PC-9 (cell line): ENCODE results near the gene PCNP. TPM values are rescaled to one million over a fixed set of nuclear protein-coding genes. Genes with fewer than 3 reads are reported as not detected.

Experiments
- BruUV-seq: library from RNA; stranded (reverse); fragments of 400-500 nt; replicated peaks from 2 replicates; lab custom pipeline; 2021; lab: Mats Ljungman, UMichigan
- CTCF ChIA-PET: fragments of 300-600 bp; sonication (Branson Sonifier 250); formaldehyde crosslinking; loops from one replicate; lab custom pipeline; 2022; ENCODE audit warnings: antibody characterized with exemption; lab: Charles Lee
- POLR2A ChIA-PET: fragments of 300-600 bp; sonication (Branson Sonifier 250); formaldehyde crosslinking; loops from one replicate; lab custom pipeline; 2022; ENCODE audit warnings: antibody characterized with exemption; ENCODE audit not compliant: unreplicated experiment; lab: Charles Lee
- DNase-seq, 2 experiments: peaks; one replicate each; pipeline versions ENCODE4 v3.0.0 to v3.0.0-alpha.2; 2015 to 2022; ENCODE audit warnings: mixed read lengths in 1 of 2
- H2AFZ ChIP-seq: fragments of 200-600 bp; sonication (generic); 2 replicates; pipeline ENCODE4 v1.8.1; 2017; ENCODE audit warnings: antibody characterized with exemption
- H3F3A ChIP-seq: fragments of 200-600 bp; sonication (generic); 2 replicates; pipeline ENCODE4 v1.8.1; 2017; ENCODE audit warnings: antibody characterized with exemption, mild to moderate bottlenecking, low read depth; ENCODE audit not compliant: insufficient read depth
- H3K27ac ChIP-seq: fragments of 200-600 bp; sonication (generic); 2 replicates; pipeline ENCODE4 v1.6.1; 2016; ENCODE audit warnings: mixed run types
- H3K27me3 ChIP-seq: fragments of 200-600 bp; sonication (generic); 2 replicates; pipeline ENCODE4 v1.6.1; 2016; ENCODE audit warnings: low read depth, mixed run types; ENCODE audit not compliant: insufficient read depth
- H3K36me3 ChIP-seq: fragments of 200-600 bp; sonication (generic); 2 replicates; pipeline ENCODE4 v1.6.1; 2016; ENCODE audit warnings: low read depth, mixed run types
- H3K4me1 ChIP-seq: fragments of 200-600 bp; sonication (generic); replicated peaks from 2 replicates; pipeline ENCODE4 v1.6.1; 2016; ENCODE audit warnings: mixed run types; ENCODE audit not compliant: insufficient read depth
- H3K4me2 ChIP-seq: fragments of 200-600 bp; sonication (generic); 2 replicates; pipeline ENCODE4 v1.6.1; 2017; ENCODE audit warnings: mixed run types
- H3K4me3 ChIP-seq: fragments of 200-600 bp; sonication (generic); 2 replicates; pipeline ENCODE4 v1.6.1; 2016; ENCODE audit warnings: mixed run types
- H3K79me2 ChIP-seq: fragments of 200-600 bp; sonication (generic); 2 replicates; pipeline ENCODE4 v1.6.1; 2017; ENCODE audit warnings: low read depth, mixed run types
- H3K9me2 ChIP-seq: fragments of 200-600 bp; sonication (generic); 2 replicates; pipeline ENCODE4 v1.8.1; 2017; ENCODE audit warnings: mild to moderate bottlenecking; ENCODE audit not compliant: insufficient read depth
- H3K9me3 ChIP-seq: fragments of 200-600 bp; sonication (generic); 2 replicates; pipeline ENCODE4 v1.8.1; 2016; ENCODE audit warnings: low read depth; ENCODE audit not compliant: insufficient read depth
- H4K20me1 ChIP-seq: fragments of 200-600 bp; sonication (generic); 2 replicates; pipeline ENCODE4 v1.8.1; 2017; ENCODE audit not compliant: insufficient read depth
- EZH2 ChIP-seq: fragments of 200-600 bp; sonication (generic); IDR thresholded peaks from 2 replicates; pipeline ENCODE4 v1.8.0; 2017; ENCODE audit warnings: antibody characterized with exemption, low read depth
- intact Hi-C: fragments of 100-400 bp; cut with micrococcal nuclease; formaldehyde crosslinking; loops from one replicate; pipeline ENCODE4 v1.10.0; 2022; ENCODE audit not compliant: unreplicated experiment
- total RNA-seq: library from RNA; stranded (reverse); gene quantifications from 2 replicates; pipeline ENCODE4 v1.2.3, GENCODE V29; 2021
- TF ChIP-seq, protein P1 (sequence below): fragments of 200-600 bp; sonication (generic); conservative IDR thresholded peaks from 2 replicates; pipeline ENCODE4 v1.6.1; 2017; ENCODE audit warnings: mixed run types, antibody characterized with exemption, mild to moderate bottlenecking, moderate library complexity

PCNP gene
- total RNA-seq, 1 experiment from 2014 or later, result 223 TPM

DNA sequence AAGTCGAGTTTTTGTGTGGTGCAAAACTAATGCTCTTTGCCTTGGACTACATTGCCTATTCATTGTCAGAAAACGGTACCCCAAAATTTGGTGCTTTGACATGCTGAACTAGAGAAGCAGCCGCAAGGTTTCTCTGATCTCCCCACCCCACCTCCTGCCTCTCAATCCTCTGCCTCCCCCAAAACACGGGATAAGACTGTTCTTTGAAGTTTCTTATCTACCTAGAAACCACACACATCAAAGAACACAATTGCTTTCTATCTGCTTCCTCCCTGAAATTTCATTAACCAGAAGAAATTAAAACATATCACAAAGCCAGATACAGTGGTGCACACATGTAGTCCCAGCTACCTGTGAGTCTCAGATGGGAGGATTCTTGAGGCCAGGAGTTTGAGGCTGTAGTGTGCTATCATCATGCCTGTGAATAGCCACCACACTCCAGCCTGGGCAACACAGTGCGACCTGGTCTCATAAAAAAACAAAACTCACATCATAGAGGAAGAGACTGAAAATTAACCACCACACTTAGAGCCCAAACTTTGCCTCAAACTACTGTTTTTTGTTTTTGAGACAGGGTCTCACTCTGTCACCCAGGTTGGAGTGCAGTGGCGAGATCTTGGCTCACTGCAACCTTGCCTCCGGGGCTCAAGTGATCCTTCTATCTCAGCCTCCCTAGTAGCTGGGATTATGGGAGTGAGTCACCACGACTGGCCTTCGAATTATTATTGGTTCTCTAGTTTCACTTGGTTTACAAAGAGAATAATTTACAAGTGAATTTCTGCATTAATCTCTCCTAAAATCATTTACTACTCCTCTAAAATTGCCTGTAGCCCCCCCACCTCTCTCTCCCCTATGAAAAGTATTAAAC lies 2.7 kb upstream of the PCNP start:
- H3F3A ChIP-seq, result peaks cover 40% of the 10 kb centered on the region
- H3K36me3 ChIP-seq, result peaks cover 10% of the 10 kb centered on the region
- peaks cover 22% of the 10 kb centered on the region for H3K4me1 ChIP-seq
- ChIA-PET CTCF (interaction anchor here (0.6 kb wide), 1 partner anchor 136 kb away, joined by 3 read pairs; no protein-coding TSS in a partner anchor), POLR2A (interaction anchor here (0.8 kb wide), 1 partner anchor 10 kb away, joined by 9 read pairs; no protein-coding TSS in a partner anchor)
- BruUV-seq, result no TSS peak
- no peaks in the 10 kb centered on the region for H3K9me2 ChIP-seq
- H3K4me3 ChIP-seq, result no peak overlapping the region
- TF ChIP-seq, protein P1, sequence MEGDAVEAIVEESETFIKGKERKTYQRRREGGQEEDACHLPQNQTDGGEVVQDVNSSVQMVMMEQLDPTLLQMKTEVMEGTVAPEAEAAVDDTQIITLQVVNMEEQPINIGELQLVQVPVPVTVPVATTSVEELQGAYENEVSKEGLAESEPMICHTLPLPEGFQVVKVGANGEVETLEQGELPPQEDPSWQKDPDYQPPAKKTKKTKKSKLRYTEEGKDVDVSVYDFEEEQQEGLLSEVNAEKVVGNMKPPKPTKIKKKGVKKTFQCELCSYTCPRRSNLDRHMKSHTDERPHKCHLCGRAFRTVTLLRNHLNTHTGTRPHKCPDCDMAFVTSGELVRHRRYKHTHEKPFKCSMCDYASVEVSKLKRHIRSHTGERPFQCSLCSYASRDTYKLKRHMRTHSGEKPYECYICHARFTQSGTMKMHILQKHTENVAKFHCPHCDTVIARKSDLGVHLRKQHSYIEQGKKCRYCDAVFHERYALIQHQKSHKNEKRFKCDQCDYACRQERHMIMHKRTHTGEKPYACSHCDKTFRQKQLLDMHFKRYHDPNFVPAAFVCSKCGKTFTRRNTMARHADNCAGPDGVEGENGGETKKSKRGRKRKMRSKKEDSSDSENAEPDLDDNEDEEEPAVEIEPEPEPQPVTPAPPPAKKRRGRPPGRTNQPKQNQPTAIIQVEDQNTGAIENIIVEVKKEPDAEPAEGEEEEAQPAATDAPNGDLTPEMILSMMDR, result no peak
- TF ChIP-seq EZH2, result no peak
- H3K4me2 ChIP-seq, result no peak overlapping the region
- H3K27me3 ChIP-seq, result no peaks in the 10 kb centered on the region
- no peak overlapping the region for H3K27ac ChIP-seq
- no peaks in the 10 kb centered on the region for H3K9me3 ChIP-seq
- no peak for DNase-seq
- peaks cover 31% of the 10 kb centered on the region for H3K79me2 ChIP-seq
- H4K20me1 ChIP-seq, result peaks cover 28% of the 10 kb centered on the region
- no peak overlapping the region for H2AFZ ChIP-seq
- intact Hi-C loops, result loop anchor here (5.0 kb wide), 1 partner anchor 1739 kb away; no protein-coding TSS in a partner anchor

DNA sequence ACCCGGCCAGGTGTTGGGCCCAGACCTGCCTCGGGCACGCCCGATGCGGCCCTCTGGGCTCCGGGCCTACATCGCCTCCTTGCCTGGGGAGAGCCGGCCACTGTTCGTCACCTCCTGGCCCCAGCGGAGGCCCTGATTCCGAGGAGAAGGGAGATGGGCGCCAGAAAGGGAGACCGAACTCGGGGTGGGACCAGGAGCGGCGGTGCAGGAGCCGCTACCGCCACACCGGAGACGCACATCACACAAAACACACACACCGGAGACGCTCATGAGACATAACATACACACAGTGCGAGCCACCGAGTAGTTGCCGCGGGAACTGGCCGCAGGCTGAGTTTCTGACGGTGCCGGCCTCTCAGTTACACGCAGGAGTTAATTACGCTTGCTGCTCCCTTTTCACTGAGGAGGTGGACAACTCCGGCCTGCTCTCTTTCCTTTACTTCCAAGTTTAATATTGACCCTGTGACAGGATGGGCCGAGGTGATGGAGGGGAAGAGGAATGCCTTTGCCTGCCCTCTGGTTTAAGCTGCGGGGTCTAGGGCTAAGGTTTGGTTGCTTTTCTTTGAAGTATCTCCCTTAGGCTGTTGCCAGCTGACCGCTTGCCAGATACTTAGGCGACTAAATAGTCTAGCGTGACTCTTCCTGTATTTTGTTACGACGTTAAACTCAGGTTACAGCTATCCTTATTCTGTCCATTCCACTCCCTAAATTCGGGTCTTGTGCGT lies 570 bp downstream of the PCNP start:
- peaks cover 42% of the 10 kb centered on the region for H4K20me1 ChIP-seq
- H3K4me3 ChIP-seq, result peak overlapping the region; percentile 87
- peak in 1 of 2 experiments; percentile 60 for DNase-seq
- H3K27me3 ChIP-seq, result no peaks in the 10 kb centered on the region
- H3F3A ChIP-seq, result peaks cover 14% of the 10 kb centered on the region; the same call in 1 of the 2 replicates
- H3K27ac ChIP-seq, result peak overlapping the region; percentile 80
- peak overlapping the region; percentile 87 for H3K4me2 ChIP-seq
- intact Hi-C loops, result loop anchor here (1.0 to 5.0 kb wide), 4 partner anchors 13 to 1742 kb away; partner anchors contain the start of genes SENP7 and TRMT10C
- peak overlapping the region; percentile 82 for H2AFZ ChIP-seq
- TF ChIP-seq, protein P1, result no peak
- TF ChIP-seq EZH2, result no peak
- TSS peak; percentile 60 for BruUV-seq
- H3K4me1 ChIP-seq, result peaks cover 22% of the 10 kb centered on the region
- no peaks in the 10 kb centered on the region for H3K9me3 ChIP-seq
- H3K9me2 ChIP-seq, result no peaks in the 10 kb centered on the region
- ChIA-PET CTCF (interaction anchor here (0.5 to 1.2 kb wide), 5 partner anchors 13 to 948 kb away, joined by 3 to 9 read pairs (median 6); partner anchors contain the start of gene TRMT10C), POLR2A (interaction anchor here (0.5 to 0.7 kb wide), 5 partner anchors 58 to 1416 kb away, joined by 3 to 13 read pairs (median 8); no protein-coding TSS in a partner anchor)
- H3K79me2 ChIP-seq, result peaks cover 52% of the 10 kb centered on the region
- H3K36me3 ChIP-seq, result peaks cover 17% of the 10 kb centered on the region

DNA sequence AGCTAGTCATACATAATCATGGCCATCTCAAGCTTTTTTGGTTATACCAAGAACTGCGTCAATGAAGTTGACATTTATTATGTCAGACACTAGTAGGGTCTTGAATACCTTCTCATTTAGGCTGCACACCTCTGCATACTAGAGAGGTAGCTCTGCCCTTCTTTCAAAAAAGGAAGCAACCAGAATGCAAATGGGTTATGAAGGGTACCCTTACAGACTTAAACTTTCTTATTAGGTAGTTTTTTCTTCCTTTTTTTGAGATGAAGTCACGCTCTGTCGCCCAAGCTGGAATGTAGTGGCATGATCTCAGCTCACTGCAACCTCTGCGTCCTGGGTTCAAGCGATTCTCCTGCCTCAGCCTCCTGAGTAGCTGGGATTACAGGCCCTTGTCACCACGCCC lies 3.3 kb downstream of the PCNP start:
- no TSS peak for BruUV-seq
- Histone ChIP-seq H3K9me2 (no peaks in the 10 kb centered on the region), H3K36me3 (peaks cover 29% of the 10 kb centered on the region), H2AFZ (no peak overlapping the region), H3K27ac (no peak overlapping the region), H3K4me2 (no peak overlapping the region), H3K79me2 (peaks cover 75% of the 10 kb centered on the region), H3K4me1 (peaks cover 22% of the 10 kb centered on the region), H3F3A (peaks cover 4% of the 10 kb centered on the region; the same call in 1 of the 2 replicates), H4K20me1 (peaks cover 63% of the 10 kb centered on the region), H3K4me3 (no peak overlapping the region), H3K27me3 (no peaks in the 10 kb centered on the region), H3K9me3 (no peaks in the 10 kb centered on the region)
- no peak for DNase-seq
- intact Hi-C loops, result no loop called here
- POLR2A ChIA-PET, result interaction anchor here (0.6 kb wide), 1 partner anchor 57 kb away, joined by 4 read pairs; no protein-coding TSS in a partner anchor
- TF ChIP-seq, protein P1, result no peak
- no peak for TF ChIP-seq EZH2
- CTCF ChIA-PET, result interaction anchor here (0.6 kb wide), 2 partner anchors 18 to 217 kb away, joined by 3 read pairs; no protein-coding TSS in a partner anchor
